GM18502 (cell line): ENCODE measurements around the gene FLNA.
A peak's percentile ranks its signal among the peaks of the same experiment; 100 is the strongest.
"Not testable (repeated sequence)": the region's sequence is repeated elsewhere in the genome, so short reads cannot be mapped to it uniquely, and the experiment has no call there.

Experiments
- ATAC-seq: cut with Tn5 transposase; IDR thresholded peaks from one replicate; pipeline ENCODE4 v1.9.1; 2021; ENCODE audit warnings: mild to moderate bottlenecking; ENCODE audit not compliant: unreplicated experiment, poor library complexity

The FLNA gene

DNA sequence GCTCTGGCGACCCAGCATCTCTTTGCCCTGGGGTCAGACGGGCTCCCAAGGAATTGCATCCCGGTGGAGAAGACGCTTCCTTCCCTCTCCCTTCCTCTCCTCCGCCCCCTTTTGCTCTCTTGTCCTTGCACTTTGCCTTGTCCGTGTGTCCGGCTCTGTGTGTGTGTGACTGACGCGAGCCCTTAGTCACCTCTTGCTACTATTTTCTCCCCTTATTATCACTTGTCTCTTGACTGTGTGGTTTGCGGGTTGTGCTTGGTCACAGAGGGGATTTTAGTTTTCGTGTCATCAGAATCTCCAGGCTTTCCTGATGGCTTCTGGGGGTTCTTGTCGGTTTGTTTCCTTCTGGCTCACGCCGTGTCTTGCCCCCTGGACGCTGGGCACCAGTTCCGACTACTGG is 31.4 kb downstream of the FLNA start:
- ATAC-seq = not testable (repeated sequence)

DNA sequence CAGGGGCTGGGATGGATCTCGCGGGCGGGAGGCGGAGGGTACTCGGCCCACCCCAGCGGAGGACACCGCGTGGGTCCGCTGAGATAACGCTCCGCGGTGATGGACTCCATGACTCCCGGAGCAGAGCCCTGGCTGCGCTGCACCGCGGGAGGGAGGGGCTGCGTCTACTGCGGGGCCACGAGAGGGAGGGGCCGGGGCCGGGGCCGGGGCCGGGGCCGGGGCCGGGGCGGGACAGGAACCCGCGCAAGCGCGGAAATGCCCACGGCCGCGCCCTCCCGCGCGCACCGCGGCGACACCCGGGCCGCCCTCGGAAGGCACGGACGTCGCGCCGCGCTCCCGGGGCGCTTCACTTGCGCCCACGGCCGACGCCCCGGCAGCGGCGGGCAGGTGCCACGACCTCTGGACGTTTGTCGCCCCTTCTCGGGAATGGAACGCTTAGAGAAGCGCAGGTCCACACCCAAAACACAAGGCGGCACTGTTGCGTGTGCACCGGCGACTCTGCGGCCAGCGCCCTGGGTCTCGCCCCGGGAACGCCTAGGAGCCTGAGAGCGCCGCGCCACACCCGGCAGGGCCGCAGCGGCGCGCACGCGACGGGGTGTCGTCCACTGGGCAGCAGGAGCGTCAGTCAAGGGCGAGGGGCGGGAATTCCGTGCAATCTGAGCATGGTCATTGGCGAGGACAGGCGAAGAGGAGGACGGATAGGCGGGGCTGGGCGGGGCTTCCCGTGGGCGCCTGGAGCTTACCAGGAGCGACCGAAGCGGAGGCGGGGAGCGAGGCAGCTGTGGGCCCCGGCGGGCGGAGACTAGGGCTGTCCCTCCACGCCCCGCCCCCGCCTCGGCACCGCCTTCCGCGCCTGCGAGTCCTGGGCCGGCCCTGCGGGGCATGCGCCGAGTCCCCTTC is 32.8 kb downstream of the FLNA start:
- ATAC-seq = peak; percentile 74

DNA sequence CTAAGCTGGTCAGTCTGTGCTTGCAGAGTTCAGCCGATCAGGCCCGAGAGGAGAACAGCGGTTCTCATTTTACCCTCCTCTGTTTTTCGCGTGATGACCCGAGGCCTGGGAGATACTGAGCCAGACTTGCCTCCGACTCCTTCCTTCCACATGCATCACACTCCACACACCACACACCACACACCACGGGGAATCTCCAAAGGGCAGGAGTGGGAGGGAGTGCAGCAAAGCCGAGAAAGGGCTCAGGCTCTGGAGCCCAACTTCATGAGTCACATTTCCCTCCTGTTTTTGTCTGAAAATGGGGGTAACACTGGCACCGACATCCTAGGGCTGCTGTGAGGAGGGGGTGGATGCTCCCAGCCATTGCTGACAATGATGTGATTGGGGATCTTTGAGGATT is 39.9 kb downstream of the FLNA start:
- no peak for ATAC-seq

DNA sequence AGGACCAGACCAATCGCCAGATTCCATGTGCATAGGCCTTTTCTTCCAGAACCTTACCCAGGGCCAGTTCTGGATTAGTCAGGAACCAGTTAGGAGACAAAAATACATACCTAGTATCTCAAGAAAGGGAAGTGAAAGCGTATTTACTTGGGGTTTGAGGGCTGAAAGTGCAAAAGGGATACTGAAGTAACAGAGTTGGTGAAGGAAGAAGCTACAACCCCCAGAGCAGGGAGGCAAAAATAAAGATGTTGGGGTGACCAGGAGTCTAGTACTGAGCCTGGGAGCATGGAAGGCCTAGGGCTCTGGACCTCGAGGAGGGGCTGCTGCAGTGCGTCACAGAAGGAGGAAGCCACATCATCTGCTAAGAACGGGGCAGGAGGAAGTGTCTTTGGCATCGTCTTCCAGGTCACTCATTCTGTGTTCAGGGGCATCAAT is 40.6 kb downstream of the FLNA start:
- no peak for ATAC-seq

DNA sequence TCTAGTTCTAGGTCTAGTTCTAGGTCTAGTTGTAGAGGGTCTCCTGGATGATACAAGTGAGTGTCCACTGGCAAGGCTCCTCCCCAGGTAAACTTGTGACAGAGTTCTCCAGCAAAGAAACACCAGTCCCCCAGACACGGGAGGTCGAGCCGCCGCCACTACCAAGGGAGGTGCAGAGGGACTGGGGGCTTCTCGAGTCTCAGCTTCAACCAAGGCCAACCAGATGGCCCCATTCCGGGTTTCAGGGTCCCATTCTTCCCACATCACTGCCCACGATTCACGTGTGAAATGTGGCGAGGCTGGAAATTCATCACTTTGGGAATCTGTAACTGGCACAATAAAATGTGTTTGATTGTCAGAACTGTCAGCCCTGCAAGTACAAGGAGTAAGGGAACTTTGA is 41.3 kb downstream of the FLNA start:
- no peak for ATAC-seq

DNA sequence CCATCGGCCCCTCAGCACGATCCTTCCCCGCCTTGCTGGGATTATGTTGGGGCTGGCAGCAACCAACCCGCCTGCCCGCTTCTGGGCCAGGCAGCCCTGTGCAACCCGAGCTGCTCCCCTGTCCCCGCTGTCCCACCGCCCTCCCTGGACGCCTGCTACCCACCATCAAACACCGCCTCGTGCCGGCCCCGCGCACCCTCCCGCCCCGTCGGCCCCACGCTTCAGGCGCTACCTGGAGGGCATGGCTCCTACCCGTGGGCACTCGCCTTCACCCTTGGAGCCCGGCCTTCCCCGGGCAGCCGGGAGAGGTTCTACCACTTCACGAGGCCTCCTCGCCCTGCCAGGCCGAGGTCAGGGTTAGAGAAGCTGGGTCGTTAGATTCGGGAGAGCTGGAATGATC is 41.9 kb downstream of the FLNA start:
- ATAC-seq = no peak

DNA sequence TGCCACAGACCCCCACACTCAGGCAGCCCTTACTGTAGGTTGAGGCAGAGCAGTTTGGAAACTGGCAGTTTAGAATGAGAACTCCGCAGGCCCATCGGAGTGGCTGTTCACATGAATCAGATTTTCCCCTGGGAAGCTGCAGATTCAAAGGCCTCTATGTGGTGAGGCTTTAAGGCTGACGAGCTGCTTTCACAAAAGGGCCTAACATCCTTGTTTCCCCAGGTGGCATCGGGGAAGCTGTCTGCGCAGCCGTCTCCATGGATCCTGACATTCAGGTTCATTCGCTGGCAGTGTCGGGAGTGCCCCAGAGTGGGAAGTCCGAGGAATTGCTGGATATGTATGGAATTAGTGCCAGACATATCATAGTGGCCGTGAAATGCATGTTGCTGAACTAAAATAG is 45.1 kb downstream of the FLNA start:
- no peak for ATAC-seq

DNA sequence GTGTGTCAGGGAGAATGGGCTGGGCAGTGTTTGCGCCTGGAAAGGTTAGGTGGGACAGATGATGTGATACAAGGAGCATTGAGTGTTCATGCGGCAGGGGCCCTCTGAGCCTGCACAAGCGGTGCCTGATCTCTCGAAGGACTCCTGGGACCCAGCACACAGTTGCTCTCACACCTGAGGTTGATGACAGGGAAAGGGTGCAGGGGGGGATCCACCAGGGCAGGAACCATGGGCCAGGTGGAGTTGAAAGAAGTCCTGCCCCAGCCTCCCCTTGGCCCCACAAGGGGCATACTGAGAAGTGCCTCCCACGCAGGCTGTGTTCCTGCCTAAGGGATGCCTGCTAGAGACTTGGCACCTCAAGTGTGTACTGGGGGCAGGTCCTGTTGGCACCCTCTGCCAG is 45.8 kb downstream of the FLNA start:
- no peak for ATAC-seq

DNA sequence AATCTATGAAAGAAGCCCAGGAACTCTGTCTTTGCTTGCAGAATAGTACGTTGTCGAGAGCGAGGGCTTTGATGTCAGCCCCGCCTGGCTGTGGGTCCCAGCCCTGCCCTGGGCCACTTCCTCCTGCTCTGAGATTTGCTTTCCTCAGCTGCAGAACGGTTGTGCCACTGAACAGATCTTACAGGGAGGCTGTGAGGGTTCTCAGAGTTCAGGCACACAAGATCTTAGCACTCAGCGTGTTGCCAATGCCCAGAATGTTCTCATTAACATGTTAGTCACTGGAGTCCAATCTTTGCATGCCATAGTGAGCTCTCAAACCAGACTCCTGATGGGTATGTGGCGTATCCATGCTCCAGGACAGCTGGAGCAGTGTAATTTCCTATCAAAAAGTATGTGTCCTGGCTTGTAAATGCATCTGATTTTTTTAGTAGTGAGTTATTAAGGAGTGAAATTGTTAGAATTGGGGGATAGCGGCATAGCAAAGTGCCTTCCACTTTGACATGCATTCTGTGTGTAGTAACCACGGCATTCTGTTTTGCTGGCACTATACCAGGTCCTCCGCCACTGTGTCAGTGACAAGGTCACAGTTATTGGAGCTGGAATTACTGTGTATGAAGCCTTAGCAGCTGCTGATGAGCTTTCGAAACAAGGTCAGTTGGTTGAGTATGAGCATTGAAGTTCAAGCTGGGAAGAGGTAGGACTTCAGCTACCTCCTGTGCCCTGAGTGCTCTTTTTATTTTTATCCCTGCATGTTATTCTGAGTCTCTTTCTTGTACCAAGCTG is 47.2 kb downstream of the FLNA start:
- no peak for ATAC-seq

DNA sequence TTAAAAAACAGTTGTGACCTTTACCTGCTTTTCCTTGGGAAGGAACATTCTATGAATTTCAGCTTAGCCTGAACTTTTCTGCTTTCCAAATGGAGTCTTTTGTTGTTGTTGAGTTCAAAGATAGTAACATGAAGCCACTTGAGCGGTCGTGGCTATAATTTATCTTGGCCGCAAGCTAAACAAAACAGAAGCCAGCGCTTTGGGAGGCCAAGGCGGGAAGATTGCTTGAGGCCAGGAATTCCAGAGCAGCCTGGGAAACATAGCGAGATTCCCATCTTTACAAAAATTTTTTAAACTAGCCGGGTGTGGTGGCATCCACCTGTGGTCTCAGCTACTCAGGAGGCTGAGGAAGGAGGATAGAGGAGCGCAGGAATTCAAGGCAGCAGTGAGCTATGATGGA is 48.9 kb downstream of the FLNA start:
- no peak for ATAC-seq

DNA sequence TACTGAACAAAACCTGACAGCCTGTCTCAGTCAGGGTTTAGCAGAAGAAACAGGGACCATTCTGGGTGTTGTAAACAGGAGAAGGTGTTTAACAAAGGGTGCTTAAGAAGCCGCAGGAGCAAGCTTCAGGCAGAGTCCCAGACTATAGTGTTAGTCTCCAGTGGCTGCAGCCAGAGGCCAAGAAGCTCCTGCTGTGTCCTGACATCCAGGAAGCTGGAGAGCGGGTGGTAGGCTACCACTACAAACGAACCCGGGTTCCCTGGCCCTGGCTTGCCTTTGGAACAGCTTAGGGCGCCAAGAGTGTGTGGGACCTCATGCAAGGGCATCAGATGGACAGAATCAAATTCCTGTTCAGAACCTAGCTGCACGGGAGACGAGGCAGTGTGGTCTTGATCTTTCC is 50.9 kb downstream of the FLNA start:
- no peak for ATAC-seq

DNA sequence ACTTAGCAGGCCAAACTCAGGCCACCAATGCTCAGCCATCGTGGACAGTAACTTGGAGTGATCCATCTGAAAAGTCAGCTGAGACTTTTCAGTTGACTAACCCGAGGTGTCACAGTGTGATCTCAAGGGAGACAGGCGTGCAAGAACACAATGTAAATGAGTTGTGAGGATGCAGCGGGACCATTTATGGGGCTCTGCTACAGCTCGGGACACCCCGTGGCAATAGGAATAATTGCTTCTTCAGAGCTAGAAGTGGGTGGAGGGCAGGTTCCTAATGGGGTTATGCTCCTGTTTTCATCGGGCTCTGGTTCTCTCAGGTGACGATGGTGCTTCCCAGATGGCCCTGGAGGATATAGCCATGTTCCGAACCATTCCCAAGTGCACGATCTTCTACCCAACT is 51.5 kb downstream of the FLNA start:
- no peak for ATAC-seq

DNA sequence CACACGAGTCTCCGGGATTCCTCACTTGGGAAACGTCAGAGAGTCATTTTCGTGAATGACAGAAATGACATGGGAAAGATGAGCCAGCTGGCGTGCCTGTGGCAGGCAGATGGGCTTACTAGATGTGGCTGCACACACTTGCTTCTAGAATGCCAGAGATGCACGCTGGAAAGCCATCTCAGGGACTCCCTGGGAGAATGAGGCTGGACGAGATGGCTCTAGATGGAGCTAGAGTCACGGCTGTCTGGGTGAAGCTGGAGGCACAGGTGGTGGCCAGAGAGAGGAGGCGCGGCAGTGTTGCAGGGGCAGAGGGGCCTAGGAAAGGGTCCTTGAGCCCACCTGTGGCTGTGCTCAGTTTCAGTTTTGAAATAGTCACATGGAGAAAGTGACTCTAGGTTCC is 52.8 kb downstream of the FLNA start:
- ATAC-seq = no peak

DNA sequence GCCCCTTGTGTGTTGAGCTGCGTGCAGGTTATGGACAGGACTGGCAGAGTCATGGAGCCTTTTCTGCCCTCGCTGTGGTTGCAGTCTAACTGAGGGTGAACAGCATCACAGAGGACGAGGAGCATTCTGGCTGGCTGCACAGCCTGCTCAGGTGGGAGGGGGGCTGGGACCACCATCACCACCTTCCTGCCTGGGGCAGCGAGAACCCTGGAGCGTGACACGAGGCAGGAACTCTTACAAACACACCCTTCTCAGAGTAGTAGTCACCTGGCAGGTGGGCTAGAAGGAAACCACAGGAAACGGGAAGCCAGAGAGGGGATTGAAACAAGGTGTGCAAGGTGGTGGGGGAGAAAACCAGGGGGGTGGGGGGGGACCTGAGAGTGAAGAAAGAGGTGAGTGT is 53.3 kb downstream of the FLNA start:
- ATAC-seq = no peak

DNA sequence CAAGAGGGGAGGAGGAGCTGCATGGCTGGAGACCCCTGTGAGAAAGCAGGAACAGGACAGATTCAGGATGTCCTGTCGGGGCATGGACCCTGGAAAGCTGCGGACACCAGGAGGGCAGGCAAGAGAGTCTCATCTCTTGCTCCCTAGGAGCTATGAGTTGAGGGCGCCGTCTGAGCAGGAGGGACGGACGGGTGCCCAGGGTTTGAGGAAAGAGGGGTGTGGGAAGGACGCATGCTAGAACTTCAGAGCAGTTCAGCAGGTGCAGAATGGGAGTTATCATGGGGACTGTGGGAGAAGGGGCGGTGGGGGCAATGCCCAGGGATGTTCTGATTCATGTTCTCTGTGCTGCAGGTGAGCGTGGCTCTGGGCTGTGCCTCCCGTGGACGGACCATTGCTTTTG is 54.0 kb downstream of the FLNA start:
- no peak for ATAC-seq

DNA sequence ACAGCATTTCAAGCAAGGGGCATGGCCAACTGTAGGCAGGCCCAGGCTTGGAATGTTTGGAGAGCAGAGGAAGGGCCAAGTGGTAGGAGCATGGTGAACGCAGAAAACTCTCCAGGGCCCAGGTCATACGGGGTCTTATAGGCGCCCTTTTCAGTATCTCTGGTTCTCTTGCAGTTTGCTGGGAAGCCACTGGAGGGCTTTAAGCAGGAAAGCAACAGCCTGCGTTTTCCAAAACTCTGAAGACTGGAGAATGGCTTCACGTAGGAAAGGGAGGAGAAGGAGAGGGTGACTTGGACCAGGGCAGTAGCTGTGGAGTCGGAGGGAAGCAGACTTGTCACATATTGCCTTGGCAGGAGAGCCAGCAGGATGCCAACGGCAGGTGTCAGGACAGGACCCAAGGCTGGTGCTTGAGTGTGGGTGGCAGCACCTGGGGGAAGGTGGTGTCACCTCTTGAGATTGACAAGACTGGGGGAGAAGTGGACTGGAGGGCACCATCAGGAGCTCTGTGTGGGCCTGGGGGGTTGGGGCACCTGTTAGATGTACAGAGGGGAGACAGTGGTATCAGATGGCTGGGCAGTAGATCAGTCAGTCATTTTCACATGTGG is 56.9 kb downstream of the FLNA start:
- no peak for ATAC-seq

DNA sequence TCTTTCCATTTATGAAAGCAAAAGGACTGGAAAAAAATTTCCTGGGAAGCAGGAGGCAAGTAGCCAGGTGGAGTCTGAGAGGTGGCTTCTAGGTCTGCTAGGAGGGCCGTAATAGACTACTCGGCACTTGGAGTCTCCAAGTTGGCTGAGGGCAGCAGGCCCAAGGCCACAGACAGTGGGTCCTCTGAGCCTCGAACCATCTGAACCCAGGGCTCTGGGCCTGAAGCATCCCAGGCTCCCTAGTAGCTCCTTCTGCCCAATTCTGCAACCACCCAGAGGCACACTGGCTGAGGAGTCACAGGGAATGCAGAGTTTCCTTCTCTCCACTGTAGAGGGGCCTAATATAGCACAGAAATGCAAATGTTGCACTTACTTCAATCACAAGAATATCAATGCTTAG is 59.0 kb downstream of the FLNA start:
- no peak for ATAC-seq

DNA sequence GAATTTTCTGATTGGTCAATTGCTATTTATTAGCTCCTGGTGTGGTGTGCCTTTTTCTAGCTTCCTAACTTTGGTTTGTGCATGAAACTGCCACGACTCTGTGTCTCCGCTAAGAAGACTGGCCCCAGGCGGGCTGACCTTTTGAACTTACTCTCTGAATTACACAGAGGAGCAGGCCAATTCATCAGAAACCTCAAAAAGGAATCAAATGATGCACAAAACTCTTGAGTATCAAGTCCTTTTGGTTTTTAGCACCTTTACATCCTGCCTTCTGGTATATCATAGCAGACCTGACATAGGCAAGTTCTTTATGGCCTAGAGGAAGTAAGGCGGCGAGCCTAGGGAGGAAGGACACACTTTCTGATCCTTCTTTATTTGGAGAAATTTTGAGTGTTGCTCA is 61.3 kb downstream of the FLNA start:
- no peak for ATAC-seq

DNA sequence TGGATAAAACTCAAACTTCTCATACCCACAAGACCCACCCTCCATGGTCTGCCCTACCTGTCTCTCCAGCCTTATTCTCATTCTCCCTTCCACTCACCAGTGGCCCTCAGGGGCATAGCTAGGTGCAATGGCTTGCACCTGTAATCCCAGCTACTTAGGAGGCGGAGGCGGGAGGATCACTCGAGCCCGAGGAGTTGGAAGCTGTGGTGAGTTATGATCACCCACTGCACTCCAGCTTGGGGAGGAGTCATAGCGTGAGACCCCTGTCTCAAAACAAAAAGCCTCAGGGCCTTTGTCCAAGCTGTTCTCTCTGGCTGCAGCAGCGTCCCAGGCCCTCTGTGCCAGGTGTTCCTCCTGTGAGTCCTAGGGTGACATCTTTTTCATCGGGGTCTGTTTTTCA is 62.3 kb downstream of the FLNA start:
- ATAC-seq = no peak

DNA sequence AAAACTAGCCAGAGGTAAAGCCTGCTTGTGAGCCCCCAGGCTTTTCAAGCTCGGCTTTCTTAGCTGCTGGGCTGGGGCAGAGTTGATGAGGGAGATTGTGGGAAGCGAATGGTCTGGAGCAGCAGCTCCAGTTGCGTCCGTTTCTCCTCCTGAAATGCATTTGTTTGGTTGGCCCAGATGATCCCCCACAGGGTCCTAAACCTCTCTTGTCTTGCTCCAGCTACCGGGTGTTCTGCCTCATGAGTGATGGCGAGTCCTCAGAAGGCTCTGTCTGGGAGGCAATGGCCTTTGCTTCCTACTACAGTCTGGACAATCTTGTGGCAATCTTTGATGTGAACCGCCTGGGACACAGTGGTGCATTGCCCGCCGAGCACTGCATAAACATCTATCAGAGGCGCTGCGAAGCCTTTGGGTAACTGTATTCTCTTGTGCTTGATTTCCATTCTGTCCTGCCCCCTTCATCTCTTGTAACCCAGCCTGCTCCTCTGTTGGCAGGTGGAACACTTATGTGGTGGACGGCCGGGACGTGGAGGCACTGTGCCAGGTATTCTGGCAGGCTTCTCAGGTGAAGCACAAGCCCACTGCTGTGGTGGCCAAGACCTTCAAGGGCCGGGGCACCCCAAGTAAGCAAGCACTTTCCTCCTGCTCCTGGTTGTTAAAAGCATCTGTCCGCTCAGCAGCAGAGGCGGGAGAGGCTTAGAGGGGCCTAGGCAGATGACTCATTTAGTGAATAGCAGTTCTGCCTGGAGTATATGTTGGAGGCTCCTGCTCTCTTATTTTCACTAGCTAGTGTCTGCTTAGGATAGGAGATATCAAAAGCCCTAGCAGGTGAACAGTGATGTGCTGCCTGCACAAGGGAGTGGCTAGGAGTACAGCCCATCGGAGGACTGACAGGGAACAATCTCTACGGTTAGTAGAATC is 63.6 kb downstream of the FLNA start:
- ATAC-seq = no peak
